ENCODE results near the gene RBMXL2.
A peak's percentile ranks its signal among the peaks of the same experiment; 100 is the strongest.

RBMXL2 gene

GRCh38 chr11:7088921-7089320 is at the start of gene RBMXL2:
TSS of gene RBMXL2 (plus strand) at chr11:7088998. CDS start at chr11:7089121, 123 bp downstream.
- DNase-seq: no peak

- no peak for DNase-seq
These were observed 42.2 kb upstream of the RBMXL2 start for GRCh38 chr11:7046474-7047175.

GRCh38 chr11:7050191-7050590 is 38.6 kb upstream of the RBMXL2 start:
- DNase-seq: no peak

DNA sequence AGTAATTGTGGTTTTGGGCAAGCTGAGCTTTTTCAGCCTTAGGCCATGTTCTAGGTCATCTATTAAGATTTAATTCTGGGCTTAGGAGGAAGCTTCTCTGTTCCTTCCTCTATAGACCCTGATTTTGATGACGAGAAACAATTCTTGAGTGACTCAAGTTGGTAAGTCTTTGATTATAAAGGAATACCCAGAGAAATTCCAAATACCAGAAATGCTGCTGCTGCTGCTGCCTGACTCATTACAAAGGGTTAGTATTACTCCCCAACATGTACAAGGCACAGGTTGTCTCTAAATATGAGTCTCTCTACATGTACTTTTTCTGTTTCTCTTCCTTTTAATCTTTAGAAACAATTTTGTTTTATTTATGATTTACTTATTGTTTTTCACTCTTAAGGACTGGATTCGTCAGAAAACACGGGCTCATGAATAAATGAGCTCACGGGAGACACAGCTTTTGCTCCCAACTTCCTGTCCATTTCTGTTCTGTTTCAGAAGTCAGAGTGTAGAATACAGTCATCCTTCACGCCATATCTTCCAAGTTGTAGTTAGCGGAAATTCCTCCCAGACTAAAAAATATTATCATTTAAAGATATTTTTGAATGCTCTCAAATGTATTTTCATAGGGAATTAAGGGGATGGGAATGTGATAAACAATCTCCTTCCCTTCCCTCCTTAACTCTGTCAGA is 31.8 kb upstream of the RBMXL2 start:
- DNase-seq: no peak

GRCh38 chr11:7057641-7058040 is 31.2 kb upstream of the RBMXL2 start:
- DNase-seq: no peak

GRCh38 chr11:7060868-7061267 is 27.9 kb upstream of the RBMXL2 start:
- no peak for DNase-seq

- no peak for DNase-seq
These were observed 26.3 kb upstream of the RBMXL2 start for GRCh38 chr11:7062534-7062933.

DNA sequence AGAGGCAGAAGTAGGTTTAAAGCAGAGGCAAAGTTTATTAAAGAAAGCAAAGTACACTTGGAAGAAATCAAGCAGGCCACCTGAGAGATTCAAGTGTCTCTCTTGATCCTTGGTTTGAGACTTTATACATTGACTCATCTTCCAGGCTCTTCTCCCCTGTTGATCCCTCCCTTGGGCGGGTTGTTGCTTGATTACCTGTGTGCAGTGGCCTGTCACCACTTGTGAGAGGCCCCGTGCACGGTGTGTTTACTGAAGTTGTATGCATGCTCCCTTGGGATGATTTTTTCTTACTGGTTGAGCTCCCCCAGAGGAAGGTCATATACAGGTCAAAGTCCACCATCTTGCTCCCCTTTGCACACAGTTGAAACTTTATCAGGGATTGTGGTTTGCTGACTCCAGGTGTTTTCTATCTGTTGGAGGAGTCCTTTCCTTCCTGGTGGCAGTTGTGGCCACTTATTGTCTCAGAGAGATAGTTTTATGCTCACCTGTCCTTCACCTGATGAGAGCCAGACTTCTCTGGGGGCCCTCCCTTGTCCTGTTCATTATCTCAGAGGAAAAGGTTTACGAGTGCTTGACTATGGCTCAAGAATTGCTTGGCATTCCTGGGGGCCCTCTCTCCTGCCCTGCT is 16.3 kb upstream of the RBMXL2 start:
- no peak for DNase-seq

DNA sequence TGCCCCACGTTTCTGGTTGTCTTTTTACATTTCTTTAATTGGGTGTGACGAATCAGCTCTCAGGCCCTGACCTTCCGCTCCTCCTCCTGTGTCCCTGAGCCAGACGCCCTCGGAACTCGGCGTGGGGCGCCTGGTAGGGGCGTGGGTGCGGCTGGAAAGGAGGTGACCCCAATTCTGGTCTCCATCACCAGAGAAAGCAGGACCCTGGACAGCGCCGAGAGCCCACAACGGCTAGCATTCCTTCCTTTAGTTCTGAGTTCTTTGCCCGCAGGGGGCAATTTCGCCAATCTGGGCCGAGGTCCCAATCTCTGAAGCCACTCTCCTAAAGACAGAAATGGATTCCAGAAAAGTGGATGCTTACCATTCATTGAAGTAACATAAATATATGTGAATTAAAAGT is 11.7 kb upstream of the RBMXL2 start:
- DNase-seq: no peak

DNA sequence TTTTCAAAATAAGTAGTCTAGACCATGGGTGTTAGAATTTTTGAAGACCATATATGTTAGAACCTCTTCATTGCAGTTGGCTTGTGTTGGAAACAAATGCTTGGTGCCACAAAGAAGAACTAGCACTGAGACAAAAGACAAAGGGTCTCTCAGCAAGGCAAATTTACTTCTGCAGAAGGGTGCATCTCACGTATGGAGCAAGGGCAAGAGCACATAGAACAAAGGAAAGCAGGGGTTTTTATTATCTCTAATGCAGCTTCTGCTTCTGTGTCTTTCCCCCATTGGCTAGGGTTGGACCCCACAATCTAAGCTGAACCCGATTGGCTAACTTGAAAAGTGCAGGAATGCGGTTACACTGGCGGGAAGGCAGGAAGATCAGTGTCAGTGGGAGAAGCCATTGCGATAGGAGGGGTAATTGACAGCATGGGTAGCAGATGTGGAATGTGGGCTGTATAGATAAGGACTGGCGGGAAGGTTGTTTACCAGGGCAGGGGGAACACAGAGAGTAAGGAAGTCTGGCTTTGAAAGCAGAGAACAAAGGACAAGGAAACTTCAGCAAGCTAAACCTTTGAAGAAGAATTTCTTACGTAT is 9.2 kb upstream of the RBMXL2 start:
- DNase-seq: no peak

DNA sequence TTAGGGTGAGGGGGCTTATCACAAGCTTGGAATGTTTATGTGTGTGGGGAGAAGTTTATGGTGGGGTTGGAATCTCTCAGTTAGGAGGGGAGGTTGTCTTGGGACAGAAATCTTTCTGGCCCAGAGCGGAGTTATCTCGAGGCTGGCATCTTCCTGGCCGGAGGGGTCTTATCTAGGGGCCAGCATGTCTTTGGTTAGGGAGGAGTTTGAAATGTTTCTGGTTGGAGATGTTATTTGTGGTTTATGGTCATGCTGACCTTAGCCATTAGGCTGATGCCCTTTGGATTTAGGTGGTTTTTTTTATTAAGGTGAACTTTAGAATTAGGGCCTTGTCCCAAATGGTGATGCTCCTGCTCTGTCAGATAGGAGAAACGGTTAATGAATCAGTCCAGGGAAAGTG is 7.9 kb upstream of the RBMXL2 start:
- DNase-seq: no peak

- DNase-seq: no peak
These were observed 7.4 kb upstream of the RBMXL2 start for GRCh38 chr11:7081441-7081840.

DNA sequence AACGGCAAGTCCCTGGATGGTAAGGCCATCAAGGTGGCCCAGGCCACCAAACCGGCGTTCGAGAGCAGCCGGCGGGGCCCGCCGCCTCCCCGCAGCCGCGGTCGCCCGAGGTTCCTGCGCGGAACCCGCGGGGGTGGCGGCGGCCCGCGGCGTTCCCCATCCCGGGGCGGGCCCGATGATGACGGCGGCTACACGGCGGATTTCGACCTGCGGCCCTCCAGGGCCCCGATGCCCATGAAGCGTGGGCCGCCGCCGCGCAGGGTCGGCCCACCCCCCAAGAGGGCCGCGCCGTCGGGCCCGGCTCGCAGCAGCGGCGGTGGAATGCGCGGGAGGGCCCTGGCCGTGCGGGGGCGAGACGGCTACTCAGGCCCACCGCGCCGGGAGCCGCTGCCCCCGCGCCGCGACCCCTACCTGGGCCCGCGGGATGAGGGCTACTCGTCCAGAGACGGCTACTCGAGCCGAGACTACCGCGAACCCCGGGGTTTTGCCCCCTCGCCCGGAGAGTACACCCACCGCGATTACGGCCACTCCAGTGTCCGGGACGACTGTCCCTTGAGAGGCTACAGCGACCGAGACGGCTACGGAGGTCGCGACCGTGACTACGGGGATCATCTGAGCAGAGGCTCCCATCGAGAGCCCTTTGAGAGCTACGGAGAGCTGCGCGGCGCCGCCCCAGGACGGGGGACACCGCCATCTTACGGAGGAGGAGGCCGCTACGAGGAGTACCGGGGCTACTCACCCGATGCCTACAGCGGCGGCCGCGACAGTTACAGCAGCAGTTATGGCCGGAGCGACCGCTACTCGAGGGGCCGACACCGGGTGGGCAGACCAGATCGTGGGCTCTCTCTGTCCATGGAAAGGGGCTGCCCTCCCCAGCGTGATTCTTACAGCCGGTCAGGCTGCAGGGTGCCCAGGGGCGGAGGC is 792 bp downstream of the RBMXL2 start:
- no peak for DNase-seq

DNA sequence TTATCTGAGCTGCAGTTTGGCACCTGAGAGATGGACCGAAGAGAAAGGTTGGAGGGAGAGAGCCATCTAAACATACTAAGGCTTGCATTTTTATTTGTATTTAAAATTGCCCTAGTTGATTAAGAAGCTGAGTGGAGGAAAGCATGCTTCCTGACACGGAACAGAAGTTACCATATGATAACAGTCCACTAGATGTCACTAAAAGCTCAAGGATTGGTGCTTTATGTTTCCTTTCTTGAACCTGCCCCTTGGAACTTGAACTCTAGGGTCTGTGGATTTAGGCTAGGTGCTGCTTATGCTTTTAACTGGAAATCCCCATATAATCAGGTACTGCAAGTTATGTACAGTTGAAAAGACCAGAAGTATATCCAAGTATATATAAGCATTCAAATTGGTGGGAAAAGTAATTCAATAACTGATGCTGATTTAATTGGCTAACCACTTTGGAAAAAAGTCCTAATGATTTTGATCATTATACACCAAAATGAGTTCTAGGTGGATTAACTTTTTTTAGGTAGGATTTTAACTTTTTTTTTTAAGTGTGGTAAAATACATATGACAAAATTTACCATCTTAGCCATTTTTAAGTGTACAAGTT is 9.5 kb downstream of the RBMXL2 start:
- DNase-seq: peak in 1 of 2 donors; percentile 57

GRCh38 chr11:7115780-7116179 is 27.0 kb downstream of the RBMXL2 start:
- DNase-seq: no peak

GRCh38 chr11:7116370-7116769 is 27.6 kb downstream of the RBMXL2 start:
- no peak for DNase-seq

DNA sequence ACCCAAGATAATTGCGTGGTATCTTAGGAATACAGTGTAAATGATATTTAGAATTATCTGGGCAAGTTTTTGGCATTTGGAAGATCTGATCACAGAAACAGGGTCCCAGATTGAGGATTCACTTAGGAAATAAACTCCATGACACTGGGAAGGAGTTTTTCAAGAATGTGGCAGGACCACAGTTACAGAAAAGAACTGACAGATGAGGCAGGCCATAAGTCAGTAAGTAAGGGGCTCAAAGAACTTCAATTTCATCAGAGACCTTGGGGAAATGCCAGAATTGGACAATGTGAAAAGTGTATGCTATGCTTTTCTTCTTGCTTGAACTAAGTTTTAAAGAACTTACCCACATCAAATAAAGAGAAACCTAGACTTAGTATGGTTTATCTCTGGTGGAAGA is 49.3 kb downstream of the RBMXL2 start:
- no peak for DNase-seq

Data from CD4-positive, alpha-beta T cell treated with Interferon alpha-2 for 1 hour (primary cell).